ENCODE results near the gene PLCB2.

Gene PLCB2

DNA sequence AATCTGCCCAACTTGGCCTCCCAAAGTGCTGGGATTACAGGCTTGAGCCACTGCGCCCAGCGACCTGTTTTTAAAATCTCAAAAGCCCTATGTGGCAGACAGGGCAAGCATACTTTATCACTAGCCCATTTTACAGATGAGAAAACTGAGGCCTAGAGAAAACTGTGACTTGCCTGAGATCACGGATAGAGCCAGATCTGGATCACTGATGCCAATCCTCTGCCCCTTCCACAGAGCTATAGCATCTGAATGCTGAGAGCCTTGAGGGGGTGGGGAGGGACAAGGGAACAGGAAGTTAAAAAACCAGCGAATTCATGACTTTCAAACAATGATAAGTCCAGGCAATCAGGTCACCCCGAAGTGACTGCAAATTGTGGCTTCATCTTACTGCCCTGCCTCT, 32.2 kb downstream of the PLCB2 start:
- no peak for TF ChIP-seq ZNF274 (IDR thresholded peaks at IDR 0.05; ENCODE audit: low read depth, low read length)

DNA sequence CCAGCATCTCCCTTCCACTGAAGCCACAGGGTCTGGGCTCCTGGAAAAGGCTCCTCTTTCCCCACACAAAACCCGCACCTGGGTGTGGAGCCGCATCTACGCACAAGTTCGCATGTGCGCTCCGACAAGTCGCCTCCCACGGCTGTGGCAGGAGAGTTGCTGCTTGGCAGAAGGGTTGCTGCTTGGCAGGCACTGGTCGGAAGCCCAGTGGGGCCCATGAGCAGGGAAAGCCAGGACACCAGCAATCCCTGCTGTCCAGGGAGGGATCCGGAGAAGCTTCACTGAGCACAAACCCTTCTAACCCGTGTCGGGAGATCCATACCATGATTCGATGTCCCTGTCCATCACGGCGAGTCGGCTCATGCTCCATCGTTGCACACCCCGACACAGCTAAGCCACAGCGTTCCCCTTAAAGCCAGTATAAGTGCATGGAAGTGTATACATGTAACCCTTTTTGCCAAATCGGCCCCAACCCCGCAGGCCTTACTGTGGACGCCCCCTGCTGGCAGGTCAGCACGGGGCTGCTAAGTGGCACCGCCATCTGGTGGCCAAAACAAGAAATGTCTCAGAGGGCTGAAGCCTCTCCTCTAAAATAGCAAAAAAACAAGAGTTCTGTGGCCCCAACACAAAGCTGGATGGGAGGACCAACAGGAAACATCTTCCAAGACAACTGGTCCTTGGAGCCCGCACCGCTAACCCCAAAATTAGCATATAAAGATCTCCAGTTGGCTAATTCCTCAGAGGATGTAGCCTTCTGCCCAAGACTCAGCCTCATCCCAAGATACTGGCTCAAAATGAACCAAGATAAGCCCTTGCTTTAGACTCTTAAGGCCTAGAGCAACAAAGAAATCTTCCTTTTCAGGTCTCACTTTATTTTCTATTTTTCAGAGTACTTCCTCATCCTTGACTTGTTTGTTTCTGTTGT, 33.1 kb downstream of the PLCB2 start:
- H3K4me3 ChIP-seq (ENCODE audit: low read length) = no peak overlapping the region
- no peak for TF ChIP-seq ZNF274 (IDR thresholded peaks at IDR 0.05; ENCODE audit: low read depth, low read length)

More for the DNA sequence above, 32.2 kb downstream of the PLCB2 start:
- no peak overlapping the region for H3K4me3 ChIP-seq (ENCODE audit: low read length)

DNA sequence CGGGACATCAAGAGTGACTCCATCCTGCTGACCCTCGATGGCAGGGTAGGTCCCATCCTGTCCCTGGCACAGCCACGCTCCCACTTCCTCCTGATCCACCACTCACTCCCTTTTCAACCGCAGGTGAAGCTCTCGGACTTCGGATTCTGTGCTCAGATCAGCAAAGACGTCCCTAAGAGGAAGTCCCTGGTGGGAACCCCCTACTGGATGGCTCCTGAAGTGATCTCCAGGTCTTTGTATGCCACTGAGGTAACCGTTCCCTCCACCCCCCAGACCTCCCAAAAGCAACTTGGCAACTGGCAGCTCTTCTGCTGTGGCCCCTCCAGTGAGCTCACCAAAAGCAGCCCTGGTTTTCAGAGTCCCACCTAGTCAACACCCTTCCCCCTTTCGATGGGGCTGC, 34.3 kb downstream of the PLCB2 start:
- TF ChIP-seq ZNF274 (IDR thresholded peaks at IDR 0.05; ENCODE audit: low read depth, low read length) = no peak
- no peak overlapping the region for H3K4me3 ChIP-seq (ENCODE audit: low read length)

DNA sequence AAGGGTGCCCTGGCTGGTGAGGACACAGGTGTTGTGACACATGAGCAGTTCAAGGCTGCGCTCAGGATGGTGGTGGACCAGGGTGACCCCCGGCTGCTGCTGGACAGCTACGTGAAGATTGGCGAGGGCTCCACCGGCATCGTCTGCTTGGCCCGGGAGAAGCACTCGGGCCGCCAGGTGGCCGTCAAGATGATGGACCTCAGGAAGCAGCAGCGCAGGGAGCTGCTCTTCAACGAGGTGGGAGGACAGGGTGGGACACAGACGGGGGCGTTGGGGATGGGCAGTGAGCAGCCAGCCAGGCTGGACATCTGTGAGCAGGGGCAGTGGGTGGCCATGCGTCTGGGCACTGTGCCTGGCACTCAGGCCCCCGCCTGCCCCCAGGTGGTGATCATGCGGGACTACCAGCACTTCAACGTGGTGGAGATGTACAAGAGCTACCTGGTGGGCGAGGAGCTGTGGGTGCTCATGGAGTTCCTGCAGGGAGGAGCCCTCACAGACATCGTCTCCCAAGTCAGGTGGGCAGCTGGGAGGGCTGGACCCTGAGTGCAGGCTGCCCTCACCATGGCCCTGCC, 35.2 kb downstream of the PLCB2 start:
- TF ChIP-seq ZNF274 (IDR thresholded peaks at IDR 0.05; ENCODE audit: low read depth, low read length) = no peak
- H3K4me3 ChIP-seq (ENCODE audit: low read length) = no peak overlapping the region

DNA sequence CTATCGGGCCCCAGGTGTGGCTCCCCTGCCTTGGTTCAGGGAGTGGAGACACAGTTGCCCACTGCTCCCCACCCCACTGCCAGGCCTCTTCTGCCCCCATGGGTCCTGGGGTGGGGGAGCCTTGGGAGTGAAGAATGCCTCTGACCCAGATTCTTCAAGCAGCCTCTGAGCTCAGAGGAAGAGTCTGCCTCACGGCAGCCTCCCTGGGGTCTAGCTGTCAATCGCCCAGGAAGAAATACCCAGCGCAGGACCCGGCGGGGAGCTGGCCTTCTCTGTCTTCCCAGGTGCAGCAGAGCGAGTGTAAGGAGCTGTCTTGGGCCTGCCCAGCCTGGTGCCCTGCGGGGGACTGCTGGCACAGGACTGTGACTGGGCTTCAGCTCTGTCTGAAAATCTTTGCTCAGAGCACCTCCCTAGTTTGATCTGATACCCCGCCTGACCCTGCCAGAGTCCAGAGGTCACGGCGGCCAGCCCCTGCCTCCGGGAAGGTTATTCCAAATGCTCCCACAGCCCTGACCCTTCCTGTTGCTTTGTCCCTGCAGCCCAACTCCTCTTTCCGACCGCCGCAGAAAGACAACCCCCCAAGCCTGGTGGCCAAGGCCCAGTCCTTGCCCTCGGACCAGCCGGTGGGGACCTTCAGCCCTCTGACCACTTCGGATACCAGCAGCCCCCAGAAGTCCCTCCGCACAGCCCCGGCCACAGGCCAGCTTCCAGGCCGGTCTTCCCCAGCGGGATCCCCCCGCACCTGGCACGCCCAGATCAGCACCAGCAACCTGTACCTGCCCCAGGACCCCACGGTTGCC, 35.9 kb downstream of the PLCB2 start:
- H3K4me3 ChIP-seq (ENCODE audit: low read length) = no peak overlapping the region
- TF ChIP-seq ZNF274 (IDR thresholded peaks at IDR 0.05; ENCODE audit: low read depth, low read length) = no peak

DNA sequence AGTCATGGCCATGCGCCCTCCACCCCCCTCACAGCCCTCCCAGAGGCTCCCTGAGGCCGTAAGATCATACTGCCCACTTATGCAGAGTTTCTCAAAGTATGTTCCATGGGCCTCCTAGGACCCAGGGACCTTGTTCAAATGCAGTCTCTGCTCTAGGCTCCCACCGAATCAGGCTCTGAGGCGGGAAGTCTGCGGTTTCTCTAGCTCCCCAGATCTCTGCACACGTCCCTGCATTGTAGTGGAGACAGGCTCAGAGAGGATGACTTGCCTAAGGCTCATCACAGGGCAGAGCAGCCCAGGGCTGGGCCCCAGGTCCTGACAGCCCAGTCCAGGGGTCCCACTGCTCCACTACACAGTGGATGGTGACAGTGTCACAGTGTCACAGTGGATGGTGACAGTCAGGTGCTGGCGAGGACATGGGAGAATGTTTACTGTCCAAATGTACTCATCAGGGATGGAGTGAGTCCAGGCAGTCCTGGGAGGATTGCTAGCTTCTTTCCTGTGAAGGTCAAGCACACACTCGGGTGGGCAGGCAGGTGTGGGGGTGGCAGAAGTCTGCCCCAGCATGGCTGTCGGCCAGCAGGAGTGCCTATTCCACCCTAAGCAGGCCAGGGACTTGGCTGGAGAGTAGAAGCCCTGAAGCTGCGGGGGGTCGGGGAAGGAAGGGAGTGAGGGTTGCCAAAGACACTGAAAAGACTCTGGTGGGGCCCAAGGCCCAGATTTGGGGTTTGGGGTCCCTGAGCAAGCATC, 37.3 kb downstream of the PLCB2 start:
- no peak overlapping the region for H3K4me3 ChIP-seq (ENCODE audit: low read length)
- no peak for TF ChIP-seq ZNF274 (IDR thresholded peaks at IDR 0.05; ENCODE audit: low read depth, low read length)

DNA sequence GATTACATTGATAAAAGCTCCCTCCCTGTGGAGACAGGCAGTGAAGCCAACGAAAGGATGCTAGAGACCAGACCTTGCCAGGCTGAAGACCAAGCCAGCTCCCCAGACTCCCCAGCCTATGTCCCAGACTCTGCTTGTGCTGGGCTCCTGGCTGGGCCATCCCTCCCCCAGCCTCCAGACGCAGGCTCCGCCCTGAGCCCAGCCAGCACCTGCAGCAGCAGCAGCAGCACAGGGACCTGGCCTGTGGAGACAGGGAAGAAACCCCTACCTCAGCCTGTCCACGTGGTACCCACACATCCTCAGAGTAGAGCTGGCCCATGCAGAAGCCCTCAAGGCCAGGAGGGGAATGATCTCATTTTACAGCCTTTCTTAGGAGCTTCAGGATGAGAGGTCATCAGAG, 38.1 kb downstream of the PLCB2 start:
- no peak overlapping the region for H3K4me3 ChIP-seq (ENCODE audit: low read length)

DNA sequence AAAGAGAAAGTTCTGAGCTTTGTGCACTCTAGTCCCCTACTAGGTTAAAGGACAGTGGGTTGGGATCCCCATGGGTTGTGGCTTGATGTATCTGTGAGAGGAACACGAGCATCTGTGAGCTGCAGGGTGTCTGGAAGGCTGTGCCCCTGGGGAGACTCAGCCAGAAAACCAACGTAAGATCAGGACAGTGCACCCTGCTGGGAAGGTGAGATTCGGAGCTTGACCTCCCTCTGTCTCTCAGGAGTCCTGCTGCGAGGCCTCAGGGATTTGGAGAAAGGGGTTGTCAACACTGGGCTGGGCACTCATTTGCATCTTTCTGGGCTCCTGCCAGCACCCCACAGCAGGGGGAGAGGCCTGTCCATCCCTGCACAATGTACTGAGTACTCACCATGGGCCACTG, 40.1 kb downstream of the PLCB2 start:
- no peak overlapping the region for H3K4me3 ChIP-seq (ENCODE audit: low read length)
- TF ChIP-seq ZNF274 (IDR thresholded peaks at IDR 0.05; ENCODE audit: low read depth, low read length) = no peak

More for the DNA sequence above, 38.1 kb downstream of the PLCB2 start:
- TF ChIP-seq ZNF274 (IDR thresholded peaks at IDR 0.05; ENCODE audit: low read depth, low read length) = no peak

DNA sequence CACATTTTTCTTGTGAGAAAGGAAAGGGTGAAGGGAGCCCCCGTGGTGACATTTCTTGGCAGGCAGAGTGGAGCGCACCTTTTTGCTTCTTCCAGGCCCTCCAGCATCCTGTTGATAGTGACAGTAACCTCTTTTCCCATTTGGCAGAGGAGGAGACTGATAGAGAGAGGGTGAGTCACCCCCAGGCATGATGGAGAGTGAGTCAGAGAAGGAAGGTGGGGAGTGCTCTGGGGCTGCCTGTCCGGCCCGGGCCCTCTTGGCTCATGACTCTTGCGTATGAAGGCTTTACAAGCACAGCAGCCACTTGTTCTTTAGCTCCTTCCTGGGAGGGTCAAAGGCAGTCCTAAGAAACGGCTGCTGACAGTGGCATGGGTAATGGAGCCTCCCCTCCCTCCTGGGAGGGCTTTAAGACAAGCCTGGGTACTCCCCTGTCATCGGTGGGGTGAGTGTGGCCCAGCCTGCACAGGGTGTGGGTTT, 40.9 kb downstream of the PLCB2 start:
- no peak for TF ChIP-seq ZNF274 (IDR thresholded peaks at IDR 0.05; ENCODE audit: low read depth, low read length)
- H3K4me3 ChIP-seq (ENCODE audit: low read length) = no peak overlapping the region

DNA sequence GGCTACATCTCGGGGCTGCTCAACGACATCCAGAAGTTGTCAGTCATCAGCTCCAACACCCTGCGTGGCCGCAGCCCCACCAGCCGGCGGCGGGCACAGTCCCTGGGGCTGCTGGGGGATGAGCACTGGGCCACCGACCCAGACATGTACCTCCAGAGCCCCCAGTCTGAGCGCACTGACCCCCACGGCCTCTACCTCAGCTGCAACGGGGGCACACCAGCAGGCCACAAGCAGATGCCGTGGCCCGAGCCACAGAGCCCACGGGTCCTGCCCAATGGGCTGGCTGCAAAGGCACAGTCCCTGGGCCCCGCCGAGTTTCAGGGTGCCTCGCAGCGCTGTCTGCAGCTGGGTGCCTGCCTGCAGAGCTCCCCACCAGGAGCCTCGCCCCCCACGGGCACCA, 41.9 kb downstream of the PLCB2 start:
- no peak for TF ChIP-seq ZNF274 (IDR thresholded peaks at IDR 0.05; ENCODE audit: low read depth, low read length)

DNA sequence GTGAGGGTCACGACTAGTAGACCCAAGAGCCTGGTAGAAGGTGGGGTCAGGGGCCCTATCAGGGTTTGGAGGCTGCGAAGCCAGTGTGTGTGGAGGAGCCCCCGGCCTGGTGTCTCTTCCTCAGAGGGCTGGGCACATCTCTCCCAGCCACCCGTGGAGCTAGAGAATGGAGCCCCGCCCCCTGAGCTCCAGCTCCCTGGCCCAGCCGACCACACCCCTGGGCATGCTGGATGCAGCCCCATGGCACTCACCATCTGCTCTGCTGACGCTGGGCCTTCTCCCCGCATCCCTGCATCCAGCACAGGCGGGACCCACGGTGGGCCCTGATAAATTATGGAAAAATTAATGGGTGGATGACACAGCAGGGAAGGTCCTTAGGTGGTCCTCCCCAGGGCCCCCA, 42.4 kb downstream of the PLCB2 start:
- H3K4me3 ChIP-seq (ENCODE audit: low read length) = no peak overlapping the region
- TF ChIP-seq ZNF274 (IDR thresholded peaks at IDR 0.05; ENCODE audit: low read depth, low read length) = no peak

More for the DNA sequence above, 41.9 kb downstream of the PLCB2 start:
- no peak overlapping the region for H3K4me3 ChIP-seq (ENCODE audit: low read length)

DNA sequence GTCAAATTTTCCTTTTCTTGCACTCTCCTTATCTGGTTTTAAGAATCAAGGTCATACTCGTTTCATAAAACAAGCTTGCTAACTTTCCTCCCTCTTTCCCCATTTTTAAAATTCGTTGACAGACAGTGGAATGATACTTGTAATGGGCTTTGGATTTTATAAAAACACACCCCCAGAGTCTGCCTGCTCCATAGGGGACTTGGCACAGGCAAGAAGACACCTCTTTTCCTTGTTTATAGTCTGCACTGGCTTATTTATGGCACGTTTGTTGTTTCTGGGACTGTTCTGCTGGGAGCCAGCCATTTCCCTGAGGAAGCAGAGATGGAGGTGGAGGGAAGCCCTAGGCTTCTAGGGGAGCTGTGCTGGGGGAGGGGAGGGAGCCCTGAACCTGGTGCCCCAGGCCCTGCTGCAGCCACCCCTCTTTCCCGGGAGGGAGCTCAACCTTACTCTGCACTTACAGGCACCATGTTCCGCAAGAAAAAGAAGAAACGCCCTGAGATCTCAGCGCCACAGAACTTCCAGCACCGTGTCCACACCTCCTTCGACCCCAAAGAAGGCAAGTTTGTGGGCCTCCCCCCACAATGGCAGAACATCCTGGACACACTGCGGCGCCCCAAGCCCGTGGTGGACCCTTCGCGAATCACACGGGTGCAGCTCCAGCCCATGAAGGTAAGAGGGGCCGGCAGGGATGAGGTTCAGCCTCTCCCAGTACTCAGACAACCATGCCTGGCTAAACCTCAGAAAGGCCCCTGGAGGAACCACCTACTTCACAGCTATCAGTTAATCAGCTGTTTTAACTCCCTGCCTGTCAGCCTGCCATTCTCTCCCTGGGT, 43.2 kb downstream of the PLCB2 start:
- no peak for TF ChIP-seq ZNF274 (IDR thresholded peaks at IDR 0.05; ENCODE audit: low read depth, low read length)
- no peak overlapping the region for H3K4me3 ChIP-seq (ENCODE audit: low read length)
